ENCODE measurements around the gene SAE1.
"Not testable (repeated sequence)": the region's sequence is repeated elsewhere in the genome, so short reads cannot be mapped to it uniquely, and the experiment has no call there.

SAE1 gene

DNA sequence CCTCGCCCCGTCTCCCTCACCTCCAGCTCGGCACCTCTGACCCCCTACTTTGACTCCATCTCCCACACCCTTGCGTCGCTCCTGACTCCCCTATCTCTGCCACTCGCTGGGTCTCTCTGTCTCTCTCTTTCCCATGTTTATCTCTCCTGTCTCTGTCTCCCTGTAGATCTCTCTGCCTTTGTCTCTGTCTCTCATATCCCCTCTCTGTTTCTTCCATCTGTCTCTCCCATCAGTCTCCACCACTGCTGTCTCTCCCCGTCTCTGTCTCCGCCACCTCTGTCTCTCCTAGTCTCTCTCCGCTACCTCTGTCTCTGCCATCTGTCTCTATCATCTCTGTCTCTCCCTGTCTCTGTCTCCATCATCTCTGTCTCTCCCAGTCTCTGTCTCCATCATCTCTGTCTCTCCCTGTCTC, 112.7 kb downstream of the SAE1 start:
- DNase-seq = no peak

DNA sequence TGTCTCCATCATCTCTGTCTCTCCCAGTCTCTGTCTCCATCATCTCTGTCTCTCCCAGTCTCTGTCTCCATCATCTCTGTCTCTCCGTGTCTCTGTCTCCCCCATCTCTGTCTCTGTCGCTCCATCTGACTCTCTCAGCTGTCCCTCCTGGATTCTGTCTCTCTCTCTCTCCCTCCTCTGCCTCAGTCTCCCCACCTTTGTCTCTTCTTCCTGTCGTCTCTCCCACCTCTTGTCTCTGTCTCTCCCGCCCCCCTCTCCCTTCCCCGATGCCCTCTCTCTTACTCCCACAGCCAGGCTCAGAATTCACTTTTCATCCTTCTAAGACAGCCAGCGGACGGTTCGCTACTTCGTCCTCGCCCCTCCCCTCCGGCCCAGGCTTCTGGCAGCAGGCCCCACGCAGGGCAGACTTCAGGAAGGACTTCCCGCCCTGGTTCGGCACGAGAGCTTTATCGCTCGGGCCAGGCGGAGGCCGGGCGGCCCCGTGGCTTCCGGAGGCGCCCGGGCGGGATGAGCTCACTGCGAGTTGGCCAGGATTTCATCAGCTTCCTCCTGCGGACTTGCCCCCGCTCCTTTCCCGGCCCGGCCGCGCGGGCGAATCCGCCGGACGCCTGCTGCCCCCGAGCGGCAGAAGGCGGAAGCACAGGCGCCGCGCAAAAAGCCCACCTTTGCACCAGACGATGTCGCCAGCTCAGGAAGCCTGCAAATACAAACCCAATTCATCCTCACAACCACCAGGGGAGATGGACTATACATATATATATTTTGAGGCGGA, 113.3 kb downstream of the SAE1 start:
- DNase-seq = peak; percentile 57

DNA sequence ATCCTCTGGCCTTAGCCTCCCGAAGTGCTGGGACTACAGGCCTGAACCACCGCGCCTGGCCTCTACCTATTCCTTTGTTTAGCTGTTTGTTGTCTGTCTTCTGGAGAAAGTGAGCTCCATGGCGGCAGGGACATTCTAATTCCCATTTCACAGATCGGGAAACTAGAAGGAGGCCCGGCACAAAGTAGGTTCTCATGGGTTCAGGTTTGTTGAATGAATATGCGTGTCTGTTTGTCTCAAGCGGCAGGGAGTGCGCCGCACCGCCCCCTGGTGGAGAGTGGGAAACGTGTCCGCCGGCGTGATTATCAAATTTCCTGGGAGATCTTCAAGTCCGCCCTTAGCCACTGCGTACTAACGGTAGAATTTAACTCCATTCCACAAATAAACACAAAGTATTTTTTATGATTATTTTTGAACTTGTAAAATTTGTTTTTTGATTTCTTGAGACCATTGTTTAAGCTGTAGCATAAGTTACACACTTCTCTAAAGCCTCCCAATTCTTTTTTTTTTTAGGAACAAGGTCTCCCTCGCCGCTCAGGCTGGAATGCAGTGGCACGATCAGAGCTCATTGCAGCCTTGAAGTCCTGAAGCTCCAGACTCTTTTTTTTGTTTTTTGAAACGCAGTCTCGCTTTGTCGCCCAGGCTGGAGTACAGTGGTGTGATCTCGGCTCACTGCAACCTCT, 116.8 kb downstream of the SAE1 start:
- peak; percentile 20 for DNase-seq

DNA sequence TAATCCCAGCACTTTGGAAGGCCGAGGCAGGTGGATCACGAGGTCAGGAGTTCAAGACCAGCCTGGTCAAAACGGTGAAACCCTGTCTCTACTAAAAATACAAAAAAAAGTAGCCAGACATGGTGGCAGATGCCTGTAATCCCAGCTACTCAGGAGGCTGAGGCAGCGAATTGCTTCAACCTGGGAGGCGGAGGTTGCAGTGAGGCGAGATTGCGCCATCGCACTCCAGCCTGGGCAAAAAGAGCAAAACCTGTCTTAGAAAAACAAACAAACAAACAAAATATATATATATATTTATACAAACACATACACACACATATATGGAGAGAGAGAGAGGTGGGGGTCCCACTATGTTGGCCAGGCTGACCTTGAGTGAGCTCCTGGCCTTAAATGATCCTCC, 122.4 kb downstream of the SAE1 start:
- DNase-seq = not testable (repeated sequence)

DNA sequence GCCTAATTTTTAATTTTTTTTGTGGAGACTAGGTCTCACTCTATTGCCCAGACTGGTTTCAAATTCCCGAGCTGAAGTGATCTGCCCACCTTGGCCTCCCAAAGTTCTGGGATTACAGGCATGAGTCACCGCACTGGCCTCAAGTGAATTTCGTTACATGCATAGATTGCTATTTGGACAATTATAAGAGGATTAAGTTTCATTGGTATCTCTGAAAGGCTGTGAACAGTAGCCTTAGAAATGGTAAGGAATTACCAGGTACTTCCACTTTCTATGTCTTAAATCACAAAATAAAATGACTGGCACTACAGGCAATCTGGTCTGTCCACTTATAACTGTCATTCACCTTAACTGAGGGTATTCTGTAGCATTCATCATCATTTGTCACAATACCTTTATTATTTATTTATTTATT, 122.8 kb downstream of the SAE1 start:
- DNase-seq = no peak

DNA sequence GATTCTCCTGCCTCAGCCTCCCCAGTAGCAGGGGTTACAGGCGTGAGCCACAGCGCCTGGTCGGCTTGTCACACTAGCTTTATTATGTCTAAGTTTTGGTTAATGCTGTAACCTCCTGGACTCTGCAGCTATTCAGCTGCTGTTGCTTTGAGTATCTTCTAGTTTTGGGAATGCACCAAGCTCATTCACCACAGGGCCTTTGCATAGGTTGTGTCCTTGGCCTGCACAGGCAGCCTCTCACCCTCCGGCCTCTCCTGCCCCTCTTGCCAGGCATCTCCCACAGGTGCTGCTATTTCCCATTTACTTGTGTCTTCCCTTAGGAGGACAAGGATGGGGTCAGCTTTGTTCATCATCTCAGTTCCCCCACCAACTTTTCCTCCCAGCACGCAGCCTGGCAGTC, 123.3 kb downstream of the SAE1 start:
- DNase-seq = no peak

DNA sequence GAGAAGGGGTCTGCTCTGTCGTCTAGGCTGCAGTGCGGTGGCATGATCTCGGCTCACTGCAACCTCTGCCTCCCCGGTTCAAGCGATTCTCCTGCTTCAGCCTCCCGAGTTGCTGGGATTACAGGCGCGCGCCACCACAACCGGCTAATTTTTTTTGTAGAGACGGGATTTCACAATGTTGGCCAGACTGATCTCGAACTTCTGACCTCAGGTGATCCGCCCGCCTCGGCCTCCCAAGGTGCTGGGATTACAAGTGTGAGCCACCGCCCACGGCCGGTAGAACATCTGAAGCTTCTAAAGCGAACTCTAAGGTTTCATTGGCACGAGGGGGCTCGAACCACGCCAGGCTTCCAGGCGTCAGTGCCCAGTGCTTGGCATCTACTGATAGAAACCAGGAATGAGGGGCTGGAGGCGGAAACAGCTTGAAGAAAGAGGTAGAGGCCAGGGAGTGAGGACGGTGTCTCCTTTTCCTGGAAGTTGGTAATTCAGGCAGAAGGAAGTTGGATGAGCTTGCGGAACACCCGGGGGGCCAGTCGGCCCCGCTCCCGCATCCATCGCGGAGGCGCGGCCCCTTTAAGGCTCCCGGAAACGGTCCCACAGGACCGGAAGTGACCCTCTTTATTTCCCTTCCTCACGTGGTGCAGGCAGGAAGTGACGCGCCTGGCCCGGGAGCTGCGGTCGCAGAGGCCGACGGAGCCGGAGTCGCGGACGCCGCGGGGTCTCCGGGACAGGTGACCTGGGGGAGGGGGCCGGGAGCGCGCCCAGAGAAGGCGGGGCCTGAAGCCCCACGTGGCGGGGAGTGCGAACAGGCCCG, 125.5 kb downstream of the SAE1 start, which contains the start of gene CCDC9:
CCDC9 (plus strand) TSS at position 647 of the 814 bp plus-strand sequence. CDS start 1,876 bp downstream, outside the sequence.
- peak; percentile 85 for DNase-seq

DNA sequence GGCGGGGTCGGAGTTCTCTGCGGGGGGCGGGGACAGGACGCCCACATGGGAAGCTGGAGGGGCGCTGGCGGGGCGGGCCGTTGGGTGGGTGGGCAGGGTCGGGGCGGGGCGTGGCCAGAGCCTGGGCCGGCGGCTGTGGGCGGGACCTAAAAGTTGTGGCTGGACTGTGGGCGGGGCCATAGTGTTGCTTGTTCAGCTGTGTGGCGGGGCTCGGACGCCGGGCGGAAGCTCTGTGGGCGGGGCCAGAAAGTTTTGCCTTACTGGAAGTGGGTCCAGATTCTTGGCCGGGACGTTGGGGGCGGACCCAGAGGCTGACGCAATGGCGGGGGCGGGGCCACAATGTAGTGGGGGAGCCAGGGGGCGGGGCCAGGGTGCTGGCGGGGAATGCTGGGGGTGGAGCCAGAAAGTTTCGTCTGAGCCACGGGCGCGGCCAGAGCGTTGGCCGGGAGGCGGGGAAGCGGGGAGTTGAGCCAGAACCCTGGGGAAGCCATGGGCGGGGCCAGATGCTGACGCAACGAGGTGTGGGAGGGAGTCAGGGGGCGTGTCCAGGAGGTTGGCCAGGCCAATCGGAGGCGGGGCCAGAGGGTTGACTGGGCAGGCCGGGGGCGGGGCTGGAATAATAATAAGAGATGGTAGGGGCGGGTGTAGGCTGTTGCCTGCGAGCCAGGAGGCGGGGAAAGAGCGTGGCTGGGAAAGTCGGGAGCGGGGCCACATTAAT, 126.2 kb downstream of the SAE1 start:
- DNase-seq = peak; percentile 97

DNA sequence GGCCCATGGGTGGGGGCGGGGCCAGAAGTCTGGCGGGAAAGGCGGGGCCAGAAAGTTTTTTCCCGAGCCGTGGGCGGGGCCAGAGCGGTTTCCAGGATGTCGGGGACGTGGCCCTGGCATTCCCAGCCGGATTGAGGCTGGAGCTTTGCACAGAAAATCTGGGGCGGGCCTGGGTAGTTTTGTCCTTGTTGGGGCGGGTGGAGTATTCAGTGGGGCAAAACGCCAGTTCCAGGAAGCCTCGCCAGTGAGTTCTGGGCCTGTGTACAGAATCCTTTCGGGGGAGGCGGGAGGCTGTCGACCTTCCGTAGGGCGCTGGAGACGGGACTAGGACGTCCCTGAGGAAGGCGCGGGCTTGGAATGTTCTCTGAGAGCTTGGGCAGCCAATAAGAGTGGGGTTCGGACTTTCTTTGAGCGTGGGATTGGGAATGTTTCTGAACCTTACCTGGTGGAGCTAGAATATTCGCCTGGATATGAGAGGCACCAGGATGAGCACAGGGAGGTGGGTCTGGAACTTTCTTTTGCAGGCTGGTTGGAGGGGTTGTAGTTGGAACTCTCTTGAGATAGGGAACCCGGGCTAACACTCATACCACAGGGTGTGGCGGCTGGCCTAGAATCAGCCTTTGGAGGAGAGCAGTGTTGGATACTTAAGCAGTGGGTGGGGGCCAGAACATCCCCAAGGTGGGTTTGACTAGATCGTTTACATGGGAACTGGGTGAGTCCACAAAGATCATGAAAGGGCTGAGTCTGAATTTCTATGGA, 127.0 kb downstream of the SAE1 start:
- DNase-seq = no peak

DNA sequence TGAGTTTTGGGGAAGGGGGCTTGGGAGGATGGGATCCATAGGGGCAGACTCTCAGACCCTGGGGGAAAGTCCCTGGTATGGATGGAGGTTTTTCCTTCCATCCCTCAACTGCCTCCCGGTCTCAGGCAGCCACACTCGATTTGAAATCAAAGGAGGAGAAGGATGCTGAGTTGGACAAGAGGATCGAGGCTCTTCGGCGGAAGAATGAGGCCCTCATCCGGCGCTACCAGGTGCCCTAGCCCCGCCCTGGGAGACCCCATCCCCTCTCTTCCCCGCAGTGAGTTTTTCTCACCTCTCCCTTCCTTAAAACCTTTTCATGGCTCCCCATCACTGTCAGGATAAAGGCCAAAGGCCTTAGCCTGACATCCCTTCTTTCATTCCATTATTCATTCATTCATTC, 127.8 kb downstream of the SAE1 start:
- DNase-seq = no peak

DNA sequence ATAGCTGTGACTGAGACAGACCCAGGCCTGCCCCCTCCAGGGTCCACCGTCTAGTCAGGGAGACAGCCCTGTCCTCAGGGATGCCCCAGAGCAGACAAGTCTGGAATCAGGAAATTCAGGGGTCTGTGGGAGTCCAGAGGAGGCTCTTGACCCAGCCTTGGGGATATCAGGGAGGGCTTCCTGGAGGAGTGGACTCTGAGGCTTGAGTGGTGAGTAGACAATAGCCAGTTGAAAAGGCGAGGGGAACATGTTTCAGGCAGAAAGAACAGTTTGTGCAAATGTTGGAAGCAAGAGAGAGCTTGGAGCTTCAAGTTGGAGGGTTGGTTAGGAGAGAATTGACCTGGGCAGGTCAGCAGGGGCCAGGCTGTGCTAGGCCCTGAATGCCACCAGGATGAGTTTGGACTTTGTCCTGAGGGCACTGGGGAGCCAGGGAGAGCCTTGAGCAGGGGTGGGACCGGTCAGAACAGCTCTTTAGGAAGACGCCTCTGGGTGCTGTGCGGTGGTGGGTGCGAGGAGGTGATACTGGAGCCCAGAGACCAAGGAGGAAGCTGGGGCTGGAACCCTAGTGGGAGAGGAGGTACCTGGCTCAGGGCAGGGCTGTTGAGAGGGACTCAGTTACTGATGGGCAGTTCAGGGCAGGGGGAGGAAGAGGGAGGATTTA, 128.4 kb downstream of the SAE1 start:
- no peak for DNase-seq
